GM21528 (cell line): ENCODE measurements around the gene RUVBL1.

Experiments
- ATAC-seq: cut with Tn5 transposase; IDR thresholded peaks from one replicate; pipeline ENCODE4 v1.9.1; 2021; ENCODE audit warnings: mild to moderate bottlenecking, moderate library complexity; ENCODE audit not compliant: unreplicated experiment, low FRiP score

RUVBL1 gene

GRCh38 chr3:128143496-128143895 is 19.9 kb upstream of the RUVBL1 start:
- no peak for ATAC-seq

DNA sequence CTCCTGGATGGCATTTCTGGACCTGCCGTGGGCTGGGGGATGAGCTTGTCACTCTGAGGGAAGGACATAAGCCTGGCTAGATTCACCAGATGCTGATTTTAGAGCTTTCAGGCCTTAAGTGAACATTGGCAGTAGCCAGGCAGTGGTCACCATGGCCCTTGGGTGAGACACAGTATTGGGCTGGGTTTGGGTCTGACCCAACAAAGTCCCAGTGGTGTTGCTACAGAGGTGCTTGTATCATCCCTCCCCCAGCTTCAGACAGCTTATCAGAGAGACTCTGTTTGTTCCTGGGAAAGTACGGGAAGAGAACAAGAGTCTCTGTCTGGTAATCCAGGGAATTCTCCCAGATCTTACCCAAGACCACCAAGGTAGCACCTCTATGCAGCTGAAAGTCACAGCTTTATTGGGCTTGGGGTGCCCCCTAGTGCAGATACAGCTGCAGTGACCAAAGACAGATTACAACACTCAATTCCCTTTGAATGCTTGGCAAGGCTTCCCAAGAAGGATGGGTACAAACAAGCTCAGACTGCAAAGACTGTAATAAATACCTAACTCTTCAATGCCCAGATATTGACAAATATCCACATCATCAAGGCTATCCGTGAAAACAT is 9.8 kb upstream of the RUVBL1 start:
- ATAC-seq, result no peak

GRCh38 chr3:128131897-128132646 is 8.5 kb upstream of the RUVBL1 start:
- no peak for ATAC-seq

DNA sequence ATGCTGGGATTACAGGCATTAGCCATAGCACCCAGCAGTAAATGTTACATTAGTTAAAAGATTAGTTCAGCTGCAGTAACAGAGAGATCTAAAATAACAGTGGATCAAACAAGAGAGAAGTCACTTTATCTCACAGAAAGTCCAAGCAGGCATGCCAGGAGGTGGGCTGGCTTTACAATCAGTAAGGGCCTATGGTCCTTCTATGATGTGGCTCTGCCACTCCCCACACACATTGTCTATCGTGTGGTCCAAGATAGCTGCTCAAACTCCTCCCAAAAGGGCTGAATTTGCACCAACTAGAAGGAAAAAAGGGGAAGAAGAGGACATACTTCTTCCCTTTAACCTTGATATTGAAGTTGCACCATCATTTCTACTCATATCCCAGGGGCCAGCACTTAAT is 4.6 kb upstream of the RUVBL1 start:
- no peak for ATAC-seq

DNA sequence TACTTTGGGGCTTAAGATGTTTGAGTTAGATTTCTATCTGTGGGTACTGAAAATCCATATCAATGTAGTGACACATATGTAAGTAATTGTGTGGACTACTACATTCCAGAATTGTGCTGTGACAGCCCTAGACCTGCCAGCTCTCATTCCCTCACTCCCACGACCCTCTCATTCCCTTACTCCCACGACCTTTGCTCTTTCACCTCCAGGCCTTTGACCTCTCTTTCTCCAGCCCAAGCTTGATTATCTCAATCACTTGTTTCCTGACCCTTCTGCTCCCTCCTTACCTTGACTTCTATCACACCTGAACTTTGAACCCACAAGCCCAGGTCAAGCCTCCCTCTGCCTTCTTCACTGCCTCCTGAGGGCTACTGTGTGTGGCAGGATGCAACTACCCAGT is 3.6 kb upstream of the RUVBL1 start:
- ATAC-seq, result no peak

DNA sequence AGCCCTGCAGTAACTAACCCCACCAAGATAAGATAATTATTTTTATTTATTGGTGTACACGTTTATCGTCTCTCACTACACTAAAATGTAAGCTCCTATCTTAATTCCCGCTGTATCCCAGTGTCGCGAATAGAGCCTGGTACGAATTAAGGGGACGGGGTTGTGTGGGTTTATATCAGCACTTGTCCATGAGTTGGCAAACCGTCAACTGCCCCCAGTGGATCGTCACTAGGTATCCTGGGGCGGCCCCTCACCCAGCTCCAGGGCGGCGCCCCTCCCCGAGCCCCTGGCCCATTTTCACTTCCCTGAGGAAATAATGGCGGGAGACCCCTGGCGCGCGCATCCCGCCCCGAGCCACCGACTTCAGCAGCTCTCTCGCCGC is 465 bp downstream of the RUVBL1 start:
- ATAC-seq, result peak; percentile 24

DNA sequence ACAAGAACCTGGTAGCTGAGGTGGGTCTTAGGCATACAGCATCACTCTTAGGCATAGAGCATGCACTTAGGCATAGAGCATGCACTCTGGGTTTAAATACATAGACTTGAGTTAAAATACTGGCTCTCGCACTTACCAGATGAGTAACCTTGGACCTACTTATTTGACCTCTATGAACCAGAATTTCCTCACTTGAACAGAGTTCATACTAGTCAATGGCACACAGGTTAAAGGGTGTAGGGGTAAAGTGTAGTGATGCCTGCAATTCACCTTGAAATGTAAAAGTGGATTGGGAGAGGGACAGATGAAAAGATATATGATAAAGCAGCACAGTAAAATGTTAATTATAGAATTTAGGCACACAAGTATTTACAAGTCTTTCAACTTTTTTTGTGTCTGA is 1.6 kb downstream of the RUVBL1 start:
- no peak for ATAC-seq

- no peak for ATAC-seq
Observed at GRCh38 chr3:128113817-128114794, 9.5 kb downstream of the RUVBL1 start.

- ATAC-seq, result no peak
Observed at GRCh38 chr3:128112357-128112968, 11.1 kb downstream of the RUVBL1 start.

DNA sequence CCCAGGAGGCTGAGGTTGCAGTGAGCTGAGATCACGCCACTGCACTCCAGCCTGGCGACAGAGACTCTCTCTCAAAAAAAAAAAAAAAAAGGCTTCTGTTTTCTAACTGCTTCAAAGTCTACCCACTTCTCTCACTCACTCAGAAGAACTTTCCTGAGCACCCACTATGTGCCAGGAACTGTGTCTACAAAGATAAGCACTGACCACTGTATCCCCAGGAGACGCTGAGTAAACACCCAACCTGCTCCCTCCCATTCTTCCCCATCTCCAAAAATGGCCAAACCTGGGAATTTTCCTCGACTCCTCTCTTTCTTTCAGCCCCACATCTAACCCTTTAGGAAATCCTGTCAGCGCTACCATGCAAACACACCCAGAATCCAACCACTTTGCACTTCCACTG is 12.5 kb downstream of the RUVBL1 start:
- ATAC-seq, result no peak

GRCh38 chr3:128107834-128108233 is 15.8 kb downstream of the RUVBL1 start:
- no peak for ATAC-seq

GRCh38 chr3:128103136-128103676 is 20.4 kb downstream of the RUVBL1 start:
- ATAC-seq, result no peak

GRCh38 chr3:128100638-128101037 is 23.0 kb downstream of the RUVBL1 start:
- no peak for ATAC-seq

DNA sequence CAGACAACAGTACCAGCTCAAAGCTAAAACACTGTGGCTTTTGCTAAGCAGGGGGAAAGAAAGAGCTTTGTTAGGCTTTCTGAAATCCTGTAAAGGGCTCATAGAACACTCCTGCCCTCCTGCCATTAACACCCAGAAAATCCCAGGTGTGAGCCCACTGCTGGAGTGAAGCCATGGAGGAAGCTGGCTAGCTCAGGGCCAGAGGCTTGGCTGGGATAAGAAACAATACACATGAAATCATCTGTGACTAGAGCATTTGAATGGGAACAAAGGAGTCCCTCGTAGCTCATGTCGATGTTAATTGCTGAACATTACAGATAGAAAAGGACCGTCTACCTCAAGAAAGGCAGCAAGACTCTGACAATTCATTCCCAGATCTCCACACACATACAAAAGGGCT is 23.5 kb downstream of the RUVBL1 start:
- no peak for ATAC-seq

DNA sequence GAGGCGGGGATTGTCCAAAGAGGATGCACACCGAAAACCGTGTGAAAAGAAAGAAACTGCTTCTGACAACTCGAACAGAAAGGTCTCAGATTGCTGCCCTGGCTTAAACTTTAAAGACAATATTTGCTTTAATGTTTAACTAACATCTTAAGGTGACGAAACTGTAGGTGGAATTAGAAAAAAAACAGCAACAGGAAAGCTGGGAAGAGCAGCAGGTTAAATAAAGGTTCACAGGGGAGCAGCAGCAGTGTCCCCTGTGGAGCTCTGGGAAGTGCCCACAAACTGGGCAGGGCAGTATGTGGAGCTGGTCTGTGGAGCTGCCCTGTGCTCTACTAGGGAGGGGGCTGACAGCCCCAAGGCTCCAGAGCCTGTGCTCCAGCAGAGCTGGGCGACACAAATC is 25.4 kb downstream of the RUVBL1 start:
- no peak for ATAC-seq

- peak; percentile 73 for ATAC-seq
Observed at GRCh38 chr3:128095222-128095703, 28.3 kb downstream of the RUVBL1 start.

- no peak for ATAC-seq
Observed at GRCh38 chr3:128094295-128095151, 29.1 kb downstream of the RUVBL1 start.

DNA sequence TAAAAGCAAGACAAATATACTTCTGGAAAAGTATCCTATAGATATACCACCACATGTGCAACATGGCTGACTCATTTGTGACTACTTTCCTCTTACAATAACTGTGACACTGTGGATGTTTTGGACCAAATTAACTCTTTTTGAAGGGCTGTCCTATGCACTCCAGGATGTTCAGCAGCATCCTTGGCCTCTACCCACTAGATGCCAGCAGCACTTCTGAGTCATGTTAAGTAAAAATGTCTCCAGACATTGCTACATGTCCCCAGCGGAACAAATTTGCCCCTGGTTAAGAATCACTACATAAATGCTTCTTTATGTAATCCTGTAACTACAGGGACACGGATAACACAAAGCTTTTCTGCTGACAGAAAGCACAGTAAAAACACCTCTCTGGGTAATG is 32.0 kb downstream of the RUVBL1 start:
- no peak for ATAC-seq

- ATAC-seq, result no peak
Observed at GRCh38 chr3:128089135-128089534, 34.5 kb downstream of the RUVBL1 start.

GRCh38 chr3:128084675-128085021 is 39.0 kb downstream of the RUVBL1 start:
- no peak for ATAC-seq
